ENCODE results near the gene DDHD1.

DDHD1 gene

GRCh38 chr14:53027562-53027961 lies 125.6 kb downstream of the DDHD1 start:
- no peak for DNase-seq

- no peak for DNase-seq
Measured at GRCh38 chr14:53027041-53027440, 126.1 kb downstream of the DDHD1 start.

- no peak for DNase-seq
Measured at GRCh38 chr14:53023325-53023724, 129.8 kb downstream of the DDHD1 start.

- no peak for DNase-seq
Measured at GRCh38 chr14:53022593-53022992, 130.5 kb downstream of the DDHD1 start.

GRCh38 chr14:53020193-53020932 lies 132.8 kb downstream of the DDHD1 start:
- no peak for DNase-seq

- DNase-seq = no peak
Measured at GRCh38 chr14:53019406-53019805, 133.7 kb downstream of the DDHD1 start.

- DNase-seq = no peak
Measured at GRCh38 chr14:53017837-53018236, 135.3 kb downstream of the DDHD1 start.

- no peak for DNase-seq
Measured at GRCh38 chr14:53016919-53017318, 136.2 kb downstream of the DDHD1 start.

GRCh38 chr14:53016491-53016890 lies 136.6 kb downstream of the DDHD1 start:
- no peak for DNase-seq

- DNase-seq = no peak
Measured at GRCh38 chr14:53011053-53011462, 142.1 kb downstream of the DDHD1 start.

GRCh38 chr14:53010193-53011040 lies 142.7 kb downstream of the DDHD1 start:
- no peak for DNase-seq

GRCh38 chr14:53006931-53007562 lies 146.1 kb downstream of the DDHD1 start:
- DNase-seq = no peak

- DNase-seq = no peak
Measured at GRCh38 chr14:53004976-53005375, 148.1 kb downstream of the DDHD1 start.

GRCh38 chr14:53003776-53004175 lies 149.3 kb downstream of the DDHD1 start:
- DNase-seq = no peak

- DNase-seq = peak; percentile 2
Measured at GRCh38 chr14:53002576-53002975, 150.5 kb downstream of the DDHD1 start.

- no peak for DNase-seq
Measured at GRCh38 chr14:53001787-53002378, 151.2 kb downstream of the DDHD1 start.

- no peak for DNase-seq
Measured at GRCh38 chr14:52998376-52999015, 154.6 kb downstream of the DDHD1 start.

GRCh38 chr14:52996493-52996892 lies 156.6 kb downstream of the DDHD1 start:
- no peak for DNase-seq

GRCh38 chr14:52995998-52996397 lies 157.1 kb downstream of the DDHD1 start:
- no peak for DNase-seq

- no peak for DNase-seq
Measured at GRCh38 chr14:52992236-52992870, 160.8 kb downstream of the DDHD1 start.

GRCh38 chr14:52988139-52988538 lies 165.0 kb downstream of the DDHD1 start:
- no peak for DNase-seq

- peak; percentile 22 for DNase-seq
Measured at GRCh38 chr14:52987514-52987913, 165.6 kb downstream of the DDHD1 start.

Data from NCI-H146 (cell line).